HG02610 (cell line): Measurements from ENCODE around the gene XPO4.

Experiments
- ATAC-seq: cut with Tn5 transposase; IDR thresholded peaks from one replicate; pipeline ENCODE4 v1.9.1; 2021; ENCODE audit warnings: mild to moderate bottlenecking, moderate library complexity; ENCODE audit not compliant: unreplicated experiment

XPO4 gene

GRCh38 chr13:20729633-20730585 lies 172.6 kb downstream of the XPO4 start:
- ATAC-seq: no peak

- no peak for ATAC-seq
Measured at GRCh38 chr13:20728579-20729311, 173.8 kb downstream of the XPO4 start.

GRCh38 chr13:20727856-20728255 lies 174.7 kb downstream of the XPO4 start:
- no peak for ATAC-seq
